Mucosa of rectum (tissue), 2 donors: ENCODE data around the gene SPRYD3.

Experiments used
- H3K27ac ChIP-seq, 2 donors: one replicate each; pipeline ENCODE4 v1.7.0; 2013; ENCODE audit warnings: inconsistent platforms in 2 of 2, low read depth in 2 of 2, low read length in 2 of 2
- H3K27me3 ChIP-seq, 2 donors: one replicate each; pipeline ENCODE4 v1.7.0; 2013; ENCODE audit warnings: low read length in 2 of 2; ENCODE audit not compliant: control insufficient read depth in 2 of 2, insufficient read depth in 2 of 2
- H3K36me3 ChIP-seq, 2 donors: one replicate each; pipeline ENCODE4 v1.7.0; 2013; ENCODE audit warnings: low read length in 2 of 2; ENCODE audit not compliant: control insufficient read depth in 2 of 2, insufficient read depth in 2 of 2
- H3K4me1 ChIP-seq, 2 donors: one replicate each; pipeline ENCODE4 v1.7.0; 2013; ENCODE audit warnings: low read length in 2 of 2, mild to moderate bottlenecking in 1 of 2; ENCODE audit not compliant: control insufficient read depth in 2 of 2, insufficient read depth in 2 of 2
- H3K4me3 ChIP-seq, 2 donors: one replicate each; pipeline ENCODE4 v1.7.0; 2013; ENCODE audit warnings: low read length in 2 of 2
- H3K9ac ChIP-seq, 2 donors: one replicate each; pipeline ENCODE4 v1.7.0; 2013; ENCODE audit warnings: low read length in 2 of 2, low read depth in 1 of 2, mild to moderate bottlenecking in 1 of 2
- H3K9me3 ChIP-seq, 2 donors: one replicate each; pipeline ENCODE4 v1.7.0; 2013; ENCODE audit warnings: low read length in 2 of 2; ENCODE audit not compliant: control insufficient read depth in 2 of 2
- donor health status: healthy.
- donor health status: Normal muscosa, but diverticular disease.

SPRYD3 gene

GRCh38 chr12:53078425-53079225 lies 565 bp downstream of the SPRYD3 start:
- peaks cover 16 to 27% of the 10 kb centered on the region in 2 donors for H3K36me3 ChIP-seq
- H3K4me1 ChIP-seq = peaks cover 5 to 8% of the 10 kb centered on the region in 2 donors
- H3K9me3 ChIP-seq = no peaks in the 10 kb centered on the region
- peak overlapping the region; percentile 76 to 83 for H3K4me3 ChIP-seq
- peak overlapping the region; percentile 68 to 80 for H3K9ac ChIP-seq
- peak overlapping the region; percentile 81 to 94 for H3K27ac ChIP-seq
- no peaks in the 10 kb centered on the region for H3K27me3 ChIP-seq

GRCh38 chr12:53077030-53077429 lies 2.2 kb downstream of the SPRYD3 start:
- Histone ChIP-seq H3K27me3 (no peaks in the 10 kb centered on the region), H3K9me3 (no peaks in the 10 kb centered on the region), H3K4me1 (peaks cover 7 to 13% of the 10 kb centered on the region in 2 donors), H3K4me3 (no peak overlapping the region), H3K36me3 (peaks cover 22 to 32% of the 10 kb centered on the region in 2 donors), H3K27ac (no peak overlapping the region), H3K9ac (no peak overlapping the region)

GRCh38 chr12:53076461-53076860 lies 2.7 kb downstream of the SPRYD3 start:
- H3K27ac ChIP-seq = no peak overlapping the region
- no peaks in the 10 kb centered on the region for H3K27me3 ChIP-seq
- no peaks in the 10 kb centered on the region for H3K9me3 ChIP-seq
- H3K4me3 ChIP-seq = no peak overlapping the region
- H3K4me1 ChIP-seq = peaks cover 7 to 16% of the 10 kb centered on the region in 2 donors
- H3K36me3 ChIP-seq = peaks cover 24 to 34% of the 10 kb centered on the region in 2 donors
- no peak overlapping the region for H3K9ac ChIP-seq

GRCh38 chr12:53074999-53075370 lies 4.2 kb downstream of the SPRYD3 start:
- Histone ChIP-seq H3K9ac (no peak overlapping the region), H3K9me3 (no peaks in the 10 kb centered on the region), H3K27me3 (no peaks in the 10 kb centered on the region), H3K36me3 (peaks cover 33 to 47% of the 10 kb centered on the region in 2 donors), H3K27ac (no peak overlapping the region), H3K4me3 (no peak overlapping the region), H3K4me1 (peaks cover 8 to 23% of the 10 kb centered on the region in 2 donors)

GRCh38 chr12:53074283-53074998 lies 4.7 kb downstream of the SPRYD3 start:
- Histone ChIP-seq H3K4me3 (no peak overlapping the region), H3K27ac (no peak overlapping the region), H3K36me3 (peaks cover 36 to 50% of the 10 kb centered on the region in 2 donors), H3K9ac (no peak overlapping the region), H3K4me1 (peaks cover 10 to 19% of the 10 kb centered on the region in 2 donors), H3K27me3 (no peaks in the 10 kb centered on the region), H3K9me3 (no peaks in the 10 kb centered on the region)

GRCh38 chr12:53073881-53074280 lies 5.3 kb downstream of the SPRYD3 start:
- Histone ChIP-seq H3K9me3 (no peaks in the 10 kb centered on the region), H3K27ac (no peak overlapping the region), H3K27me3 (no peaks in the 10 kb centered on the region), H3K4me3 (no peak overlapping the region), H3K36me3 (peaks cover 38 to 50% of the 10 kb centered on the region in 2 donors), H3K4me1 (peaks cover 10 to 19% of the 10 kb centered on the region in 2 donors), H3K9ac (no peak overlapping the region)

- H3K9me3 ChIP-seq = no peaks in the 10 kb centered on the region
- no peaks in the 10 kb centered on the region for H3K27me3 ChIP-seq
- no peak overlapping the region for H3K9ac ChIP-seq
- peaks cover 4 to 15% of the 10 kb centered on the region in 2 donors for H3K4me1 ChIP-seq
- H3K27ac ChIP-seq = peak overlapping the region; percentile 57 to 61
- H3K36me3 ChIP-seq = peaks cover 47 to 63% of the 10 kb centered on the region in 2 donors
- H3K4me3 ChIP-seq = no peak overlapping the region
These were observed 7.3 kb downstream of the SPRYD3 start for GRCh38 chr12:53071591-53072551.

- no peak overlapping the region for H3K9ac ChIP-seq
- no peaks in the 10 kb centered on the region for H3K27me3 ChIP-seq
- peaks cover 4 to 15% of the 10 kb centered on the region in 2 donors for H3K4me1 ChIP-seq
- peak overlapping the region; percentile 20 to 46 for H3K27ac ChIP-seq
- no peak overlapping the region for H3K4me3 ChIP-seq
- no peaks in the 10 kb centered on the region for H3K9me3 ChIP-seq
- H3K36me3 ChIP-seq = peaks cover 42 to 60% of the 10 kb centered on the region in 2 donors
These were observed 8.2 kb downstream of the SPRYD3 start for GRCh38 chr12:53070877-53071492.

- H3K9ac ChIP-seq = no peak overlapping the region
- H3K36me3 ChIP-seq = peaks cover 34 to 59% of the 10 kb centered on the region in 2 donors
These were observed 9.4 kb downstream of the SPRYD3 start for GRCh38 chr12:53069621-53070410.

More at GRCh38 chr12:53069621-53070410, 9.4 kb downstream of the SPRYD3 start:
- H3K9me3 ChIP-seq = no peaks in the 10 kb centered on the region
- H3K4me3 ChIP-seq = no peak overlapping the region
- H3K27ac ChIP-seq = peak overlapping the region in 1 of 2 donors; percentile 23
- no peaks in the 10 kb centered on the region for H3K27me3 ChIP-seq
- peaks cover 4 to 15% of the 10 kb centered on the region in 2 donors for H3K4me1 ChIP-seq
